ENCODE data around the gene PGAP6. TPM values are rescaled to one million over a fixed set of nuclear protein-coding genes. Genes with fewer than 3 reads are reported as not detected.
A peak's percentile ranks its signal among the peaks of the same experiment; 100 is the strongest.

The PGAP6 gene
- total and polyA plus RNA-seq, 2 of the 13 experiments (the other 11 are each of a cell fraction or from before 2014, with no cell fraction given) = 52.7 to 136 TPM

DNA sequence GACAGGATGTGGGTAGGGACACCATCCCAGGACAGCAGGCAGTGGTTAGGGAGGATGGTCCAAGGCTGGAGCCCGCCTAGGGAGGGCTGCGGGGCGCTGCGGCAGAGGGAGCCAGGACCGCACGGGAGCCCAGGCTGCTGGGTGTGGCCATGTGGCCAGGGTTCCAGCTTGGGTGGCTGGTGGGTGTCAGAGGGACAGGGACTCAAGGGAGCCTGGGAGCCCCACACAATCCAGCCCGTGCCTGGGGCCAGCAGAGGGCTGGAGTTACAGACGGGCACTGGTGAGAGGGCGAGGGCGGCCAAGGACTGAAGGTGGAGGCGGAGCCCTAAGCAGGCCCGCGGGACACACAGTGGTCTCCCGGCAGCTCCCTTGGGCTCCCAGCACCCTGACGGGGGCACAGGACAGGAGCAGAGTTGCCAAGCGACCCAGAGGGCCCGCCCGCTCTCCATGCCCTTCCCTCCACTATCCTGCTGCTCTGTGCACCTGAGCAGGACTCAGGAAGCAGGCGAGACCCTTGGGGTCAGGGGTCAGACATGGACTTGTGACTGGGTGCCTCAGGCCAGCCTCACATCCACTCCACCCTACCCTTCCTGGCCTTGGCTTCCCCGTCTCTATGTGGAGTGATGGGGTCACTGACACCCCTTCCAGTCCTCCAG, 18.5 kb downstream of the PGAP6 start (continued):
- TF ChIP-seq ZBTB14 (CRISPR knock-in tag; IDR thresholded peaks at IDR 0.05) (no peak), ZNF615 (CRISPR knock-in tag; IDR thresholded peaks at IDR 0.05; ENCODE audit: borderline replicate concordance) (no peak), REXO4 (CRISPR knock-in tag; IDR thresholded peaks at IDR 0.05; ENCODE audit: borderline replicate concordance) (no peak), NRL (CRISPR knock-in tag; IDR thresholded peaks at IDR 0.05; ENCODE audit: borderline replicate concordance) (no peak), GABPB1 (CRISPR knock-in tag; IDR thresholded peaks at IDR 0.05) (peak; percentile 11; the same call in 1 of the 2 replicates), SMAD1 (CRISPR knock-in tag; IDR thresholded peaks at IDR 0.05; ENCODE audit: borderline replicate concordance, low read depth) (no peak), HIC2 (CRISPR knock-in tag; IDR thresholded peaks at IDR 0.05; ENCODE audit: low read depth) (peak; percentile 20; the same call in 1 of the 2 replicates), ELK4 (CRISPR knock-in tag; IDR thresholded peaks at IDR 0.05; ENCODE audit: borderline replicate concordance) (no peak), CCDC6 (CRISPR knock-in tag; IDR thresholded peaks at IDR 0.05) (no peak), KAT2B (IDR thresholded peaks at IDR 0.05; ENCODE audit: borderline replicate concordance, low read depth, low read length) (no peak), TCF7 (IDR thresholded peaks at IDR 0.05; ENCODE audit: low read depth) (no peak), ZNF790 (CRISPR knock-in tag; IDR thresholded peaks at IDR 0.05; ENCODE audit: borderline replicate concordance) (no peak), ZNF841 (CRISPR knock-in tag; IDR thresholded peaks at IDR 0.05; ENCODE audit: borderline replicate concordance) (no peak), SRY (CRISPR knock-in tag; IDR thresholded peaks at IDR 0.05) (no peak), ZKSCAN1 (IDR thresholded peaks at IDR 0.05; ENCODE audit: low read length) (no peak), ZNF136 (CRISPR knock-in tag; IDR thresholded peaks at IDR 0.05; ENCODE audit: low read depth) (no peak), ZC3H13 (CRISPR knock-in tag; IDR thresholded peaks at IDR 0.05) (no peak; the same call in 1 of the 2 replicates), ZSCAN25 (CRISPR knock-in tag; IDR thresholded peaks at IDR 0.05) (0 out of 2 replicates have a peak, but pooled peaks have one; percentile 27), HDAC1 (CRISPR knock-in tag; IDR thresholded peaks at IDR 0.05) (no peak), FOSL2 (CRISPR knock-in tag; IDR thresholded peaks at IDR 0.05) (no peak)
- TF ChIP-seq, protein P1, sequence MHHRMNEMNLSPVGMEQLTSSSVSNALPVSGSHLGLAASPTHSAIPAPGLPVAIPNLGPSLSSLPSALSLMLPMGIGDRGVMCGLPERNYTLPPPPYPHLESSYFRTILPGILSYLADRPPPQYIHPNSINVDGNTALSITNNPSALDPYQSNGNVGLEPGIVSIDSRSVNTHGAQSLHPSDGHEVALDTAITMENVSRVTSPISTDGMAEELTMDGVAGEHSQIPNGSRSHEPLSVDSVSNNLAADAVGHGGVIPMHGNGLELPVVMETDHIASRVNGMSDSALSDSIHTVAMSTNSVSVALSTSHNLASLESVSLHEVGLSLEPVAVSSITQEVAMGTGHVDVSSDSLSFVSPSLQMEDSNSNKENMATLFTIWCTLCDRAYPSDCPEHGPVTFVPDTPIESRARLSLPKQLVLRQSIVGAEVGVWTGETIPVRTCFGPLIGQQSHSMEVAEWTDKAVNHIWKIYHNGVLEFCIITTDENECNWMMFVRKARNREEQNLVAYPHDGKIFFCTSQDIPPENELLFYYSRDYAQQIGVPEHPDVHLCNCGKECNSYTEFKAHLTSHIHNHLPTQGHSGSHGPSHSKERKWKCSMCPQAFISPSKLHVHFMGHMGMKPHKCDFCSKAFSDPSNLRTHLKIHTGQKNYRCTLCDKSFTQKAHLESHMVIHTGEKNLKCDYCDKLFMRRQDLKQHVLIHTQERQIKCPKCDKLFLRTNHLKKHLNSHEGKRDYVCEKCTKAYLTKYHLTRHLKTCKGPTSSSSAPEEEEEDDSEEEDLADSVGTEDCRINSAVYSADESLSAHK (CRISPR knock-in tag; IDR thresholded peaks at IDR 0.05; ENCODE audit: borderline replicate concordance) = no peak
- TF ChIP-seq, protein P2, sequence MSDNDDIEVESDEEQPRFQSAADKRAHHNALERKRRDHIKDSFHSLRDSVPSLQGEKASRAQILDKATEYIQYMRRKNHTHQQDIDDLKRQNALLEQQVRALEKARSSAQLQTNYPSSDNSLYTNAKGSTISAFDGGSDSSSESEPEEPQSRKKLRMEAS (IDR thresholded peaks at IDR 0.05) = no peak; the same call in 1 of the 2 replicates
- TF ChIP-seq, protein P3, sequence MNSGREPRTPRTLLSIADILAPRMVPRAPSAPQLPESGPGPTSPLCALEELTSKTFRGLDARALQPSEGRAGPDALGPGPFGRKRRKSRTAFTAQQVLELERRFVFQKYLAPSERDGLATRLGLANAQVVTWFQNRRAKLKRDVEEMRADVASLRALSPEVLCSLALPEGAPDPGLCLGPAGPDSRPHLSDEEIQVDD (CRISPR knock-in tag; IDR thresholded peaks at IDR 0.05; ENCODE audit: borderline replicate concordance) = no peak
